Measurements from ENCODE around the gene RPS3A.
"Not testable (repeated sequence)": the region's sequence is repeated elsewhere in the genome, so short reads cannot be mapped to it uniquely, and the experiment has no call there.

The RPS3A gene

GRCh38 chr4:151099229-151099975 is at the start of gene RPS3A:
TSS of gene RPS3A (plus strand) at chr4:151099628. CDS start at chr4:151099653, 25 bp downstream.
- peak; percentile 42 for DNase-seq

- no peak for DNase-seq
Observed at GRCh38 chr4:151052785-151053184, 46.6 kb upstream of the RPS3A start.

- no peak for DNase-seq
Observed at GRCh38 chr4:151055539-151055938, 43.9 kb upstream of the RPS3A start.

GRCh38 chr4:151063143-151063542 is 36.3 kb upstream of the RPS3A start:
- not testable (repeated sequence) for DNase-seq

- no peak for DNase-seq
Observed at GRCh38 chr4:151067316-151067970, 32.0 kb upstream of the RPS3A start.

- DNase-seq, result no peak
Observed at GRCh38 chr4:151074416-151074916, 25.0 kb upstream of the RPS3A start.

- not testable (repeated sequence) for DNase-seq
Observed at GRCh38 chr4:151077978-151078377, 21.4 kb upstream of the RPS3A start.

- no peak for DNase-seq
Observed at GRCh38 chr4:151087467-151087866, 12.0 kb upstream of the RPS3A start.

- no peak for DNase-seq
Observed at GRCh38 chr4:151091047-151091446, 8.4 kb upstream of the RPS3A start.

GRCh38 chr4:151092488-151092887 is 6.9 kb upstream of the RPS3A start:
- DNase-seq, result no peak

- DNase-seq, result no peak
Observed at GRCh38 chr4:151093203-151093602, 6.2 kb upstream of the RPS3A start.

GRCh38 chr4:151094290-151094751 is 5.1 kb upstream of the RPS3A start:
- no peak for DNase-seq

GRCh38 chr4:151095142-151095541 is 4.3 kb upstream of the RPS3A start:
- DNase-seq, result no peak

GRCh38 chr4:151097759-151098158 is 1.7 kb upstream of the RPS3A start:
- no peak for DNase-seq

GRCh38 chr4:151098979-151099228 is 524 bp upstream of the RPS3A start:
- DNase-seq, result no peak

- no peak for DNase-seq
Observed at GRCh38 chr4:151099976-151100417, 569 bp downstream of the RPS3A start.

GRCh38 chr4:151100531-151100930 is 1.1 kb downstream of the RPS3A start:
- DNase-seq, result no peak

GRCh38 chr4:151103758-151104157 is 4.3 kb downstream of the RPS3A start:
- DNase-seq, result no peak

GRCh38 chr4:151104621-151105020 is 5.2 kb downstream of the RPS3A start:
- DNase-seq, result no peak

GRCh38 chr4:151105454-151106032 is 6.1 kb downstream of the RPS3A start:
- no peak for DNase-seq

GRCh38 chr4:151107063-151107462 is 7.6 kb downstream of the RPS3A start:
- DNase-seq, result no peak

- no peak for DNase-seq
Observed at GRCh38 chr4:151110236-151110635, 10.8 kb downstream of the RPS3A start.

- no peak for DNase-seq
Observed at GRCh38 chr4:151114338-151114737, 14.9 kb downstream of the RPS3A start.

- DNase-seq, result no peak
Observed at GRCh38 chr4:151114986-151115385, 15.6 kb downstream of the RPS3A start.

Data from NCI-H524 treated with DMSO at 0.1 percent for 48 hours (cell line).